GM12891 (cell line): Measurements from ENCODE around the gene CATSPERE.

Experiments
- DNase-seq: peaks from one replicate; pipeline ENCODE4 v3.0.0; 2011; ENCODE audit warnings: low spot score; ENCODE audit not compliant: insufficient read length
- FAIRE-seq: peaks from 2 replicates; lab custom pipeline; 2011; peaks lifted over from hg19 to GRCh38; lab: Jason Lieb, UNC
- PAX5 ChIP-seq: IDR thresholded peaks from 2 replicates; pipeline ENCODE4 v1.6.1; 2011; ENCODE audit warnings: low read length, moderate library complexity, mild to moderate bottlenecking; ENCODE audit not compliant: insufficient read depth, severe bottlenecking
- POLR2A ChIP-seq: IDR thresholded peaks from 2 replicates; pipeline ENCODE4 v1.6.1; 2011; ENCODE audit warnings: low read depth, low read length, control low read depth
- POLR2AphosphoS5 ChIP-seq: IDR thresholded peaks from 2 replicates; pipeline ENCODE4 v1.6.1; 2011; ENCODE audit warnings: low read depth, low read length, control low read depth
- POU2F2 ChIP-seq: IDR thresholded peaks from 2 replicates; pipeline ENCODE4 v1.6.1; 2011; ENCODE audit warnings: low read depth, mild to moderate bottlenecking, control low read depth, low read length, moderate library complexity
- SPI1 ChIP-seq: IDR thresholded peaks from 2 replicates; pipeline ENCODE4 v1.6.1; 2011; ENCODE audit warnings: low read depth, low read length, control low read depth
- TAF1 ChIP-seq: IDR thresholded peaks from 2 replicates; pipeline ENCODE4 v1.6.1; 2011; ENCODE audit warnings: low read depth, low read length, control low read depth

The CATSPERE gene

GRCh38 chr1:244448279-244449036 lies 12.6 kb upstream of the CATSPERE start:
- FAIRE-seq (no peak), DNase-seq (no peak)
- TF ChIP-seq TAF1 (no peak), SPI1 (no peak), POLR2A (no peak), POU2F2 (no peak), PAX5 (no peak), POLR2AphosphoS5 (no peak)

- DNase-seq (no peak), FAIRE-seq (no peak)
- TF ChIP-seq SPI1 = no peak
Observed at GRCh38 chr1:244449936-244450508, 11.1 kb upstream of the CATSPERE start.

GRCh38 chr1:244450597-244451538 lies 10.2 kb upstream of the CATSPERE start:
- FAIRE-seq (peak; percentile 83), DNase-seq (peak; percentile 10)
- TF ChIP-seq POU2F2 = 0 out of 2 replicates have a peak, but pooled peaks have one; percentile 41
- TF ChIP-seq PAX5 = no peak
- TF ChIP-seq SPI1 = no peak
- TF ChIP-seq TAF1 = 0 out of 2 replicates have a peak, but pooled peaks have one; percentile 25
- TF ChIP-seq POLR2AphosphoS5 = peak; percentile 41
- TF ChIP-seq POLR2A = peak; percentile 12

GRCh38 chr1:244451539-244451950 lies 9.5 kb upstream of the CATSPERE start, which contains the start of gene ADSS2:
TSS of gene ADSS2 (minus strand) at chr1:244451909. CDS start at chr1:244451817, 92 bp downstream.
- FAIRE-seq (no peak), DNase-seq (no peak)
- TF ChIP-seq POLR2A (peak; percentile 89), TAF1 (peak; percentile 76), POLR2AphosphoS5 (peak; percentile 70; the same call in 1 of the 2 replicates), POU2F2 (no peak)

- TF ChIP-seq POU2F2 (peak; percentile 83; the same call in 1 of the 2 replicates), POLR2AphosphoS5 (no peak), TAF1 (no peak), POLR2A (no peak), SPI1 (peak; percentile 39), PAX5 (peak; percentile 16)
- DNase-seq = peak; percentile 91
- FAIRE-seq = peak; percentile 98
Observed at GRCh38 chr1:244451951-244452795, 8.9 kb upstream of the CATSPERE start.

- FAIRE-seq (no peak), DNase-seq (no peak)
- TF ChIP-seq TAF1 (no peak), POLR2A (no peak), SPI1 (no peak), POLR2AphosphoS5 (no peak), PAX5 (no peak), POU2F2 (no peak)
Observed at GRCh38 chr1:244454412-244454811, 6.7 kb upstream of the CATSPERE start.

- FAIRE-seq (no peak), DNase-seq (no peak)
- no peak for TF ChIP-seq POLR2AphosphoS5
- no peak for TF ChIP-seq PAX5
- no peak for TF ChIP-seq SPI1
- TF ChIP-seq TAF1 = no peak
- no peak for TF ChIP-seq POLR2A
- no peak for TF ChIP-seq POU2F2
Observed at GRCh38 chr1:244456586-244456985, 4.5 kb upstream of the CATSPERE start.

- TF ChIP-seq POLR2A = no peak
- TF ChIP-seq PAX5 = no peak
- no peak for TF ChIP-seq TAF1
- no peak for TF ChIP-seq POLR2AphosphoS5
- no peak for TF ChIP-seq POU2F2
- TF ChIP-seq SPI1 = no peak
- no peak for FAIRE-seq
- no peak for DNase-seq
Observed at GRCh38 chr1:244458781-244459180, 2.3 kb upstream of the CATSPERE start.

- TF ChIP-seq POU2F2 (no peak), POLR2A (no peak), TAF1 (no peak), PAX5 (no peak)
- DNase-seq (no peak), FAIRE-seq (no peak)
Observed at GRCh38 chr1:244460197-244460596, 876 bp upstream of the CATSPERE start.
